Endothelial cell of umbilical vein (primary cell): Measurements from ENCODE around the gene AKTIP. TPM values are rescaled to one million over a fixed set of nuclear protein-coding genes. Genes with fewer than 3 reads are reported as not detected.

ENCODE experiments used
- BruUV-seq: library from RNA; stranded (reverse); fragments of 400-500 nt; replicated peaks from 2 replicates; lab custom pipeline; 2021; lab: Mats Ljungman, UMichigan
- CTCF ChIA-PET: fragments of 300-600, 350-600 bp; sonication (Branson Sonifier 250); formaldehyde crosslinking; loops from one replicate; lab custom pipeline; 2021; ENCODE audit warnings: antibody characterized with exemption, inconsistent platforms; lab: Charles Lee
- POLR2A ChIA-PET: fragments of 300-600, 350-600 bp; sonication (Branson Sonifier 250); formaldehyde crosslinking; loops from one replicate; lab custom pipeline; 2021; ENCODE audit warnings: antibody characterized with exemption, inconsistent platforms; lab: Charles Lee
- DNase-seq: peaks from one replicate; pipeline ENCODE4 v3.0.0-alpha.2; 2011; ENCODE audit warnings: low read depth, low spot score
- FAIRE-seq: peaks from 2 replicates; lab custom pipeline; 2011; peaks lifted over from hg19 to GRCh38; lab: Jason Lieb, UNC
- H2AFZ ChIP-seq: 2 replicates; pipeline ENCODE4 v1.6.0; 2012; ENCODE audit warnings: low read depth, low read length, control low read depth, inconsistent platforms
- H3K27ac ChIP-seq: 2 replicates; pipeline ENCODE4 v1.5.1; 2011; ENCODE audit warnings: low read depth, mild to moderate bottlenecking, control low read depth, low read length, moderate library complexity; ENCODE audit not compliant: insufficient read depth
- H3K27me3 ChIP-seq, 2 experiments: 2 replicates each; pipeline versions ENCODE4 v1.6.0 to v1.6.1; 2011; ENCODE audit warnings: low read length in 2 of 2, mixed read lengths in 1 of 2; ENCODE audit not compliant: control insufficient read depth in 2 of 2, insufficient read depth in 2 of 2
- H3K36me3 ChIP-seq, 2 experiments: 2 replicates in 1 of 2; 3 replicates in 1 of 2; pipeline ENCODE4 v1.5.1; 2011; ENCODE audit warnings: low read length in 2 of 2, mild to moderate bottlenecking in 1 of 2, moderate library complexity in 1 of 2; ENCODE audit not compliant: control insufficient read depth in 2 of 2, insufficient read depth in 2 of 2; ENCODE audit errors: extremely low read depth in 1 of 2
- H3K4me1 ChIP-seq: 3 replicates; pipeline ENCODE4 v1.5.1; 2011; ENCODE audit warnings: mild to moderate bottlenecking, low read length; ENCODE audit not compliant: control insufficient read depth, insufficient read depth; ENCODE audit errors: extremely low read depth
- H3K4me2 ChIP-seq: 2 replicates; pipeline ENCODE4 v1.6.1; 2011; ENCODE audit warnings: low read length, control low read depth, mixed read lengths; ENCODE audit not compliant: insufficient read depth
- H3K4me3 ChIP-seq, 3 experiments: fragments of 200-600 bp in 1 of 3; sonication (generic), shearing (Covaris generic) in 1 of 3; replicated peaks in 1 of 3; 2 replicates each; pipeline ENCODE4 v1.5.1; 2011 to 2016; ENCODE audit warnings: control low read depth in 3 of 3, low read length in 3 of 3, mild to moderate bottlenecking in 2 of 3, inconsistent platforms in 1 of 3, low read depth in 1 of 3, moderate library complexity in 1 of 3; ENCODE audit not compliant: insufficient read depth in 1 of 3
- H3K79me2 ChIP-seq: 2 replicates; pipeline ENCODE4 v1.6.0; 2012; ENCODE audit warnings: low read length, inconsistent platforms; ENCODE audit not compliant: control insufficient read depth, insufficient read depth
- H3K9ac ChIP-seq: replicated peaks from 2 replicates; pipeline ENCODE3; 2011; ENCODE audit warnings: low read length, control low read depth; ENCODE audit not compliant: insufficient read depth; ENCODE audit errors: extremely low read depth
- H3K9me1 ChIP-seq: replicated peaks from 3 replicates; pipeline ENCODE4 v1.6.0; 2011; ENCODE audit warnings: mild to moderate bottlenecking, low read length; ENCODE audit not compliant: control insufficient read depth, insufficient read depth; ENCODE audit errors: extremely low read depth
- H3K9me3 ChIP-seq: replicated peaks from 2 replicates; pipeline ENCODE4 v1.5.1; 2012; ENCODE audit warnings: low read length, inconsistent platforms; ENCODE audit not compliant: control insufficient read depth, insufficient read depth
- H4K20me1 ChIP-seq: replicated peaks from 2 replicates; pipeline ENCODE3; 2011; ENCODE audit warnings: mild to moderate bottlenecking, low read length; ENCODE audit not compliant: control insufficient read depth, insufficient read depth; ENCODE audit errors: extremely low read depth
- EZH2 ChIP-seq: IDR thresholded peaks from 2 replicates; pipeline ENCODE4 v1.6.1; 2012; ENCODE audit warnings: borderline replicate concordance, low read depth, mild to moderate bottlenecking, moderate library complexity, low read length, inconsistent platforms; ENCODE audit not compliant: severe bottlenecking
- FOS ChIP-seq: IDR thresholded peaks from 2 replicates; pipeline ENCODE4 v1.6.1; 2011; ENCODE audit warnings: mild to moderate bottlenecking, low read length, moderate library complexity, borderline replicate concordance; ENCODE audit not compliant: insufficient read depth
- GATA2 ChIP-seq: IDR thresholded peaks from 2 replicates; pipeline ENCODE4 v1.7.0; 2011; ENCODE audit warnings: low read depth, mild to moderate bottlenecking, moderate library complexity, mixed read lengths, low read length; ENCODE audit not compliant: insufficient read length, insufficient read depth
- JUN ChIP-seq: IDR thresholded peaks from 2 replicates; pipeline ENCODE4 v1.6.1; 2011; ENCODE audit warnings: borderline replicate concordance, low read depth; ENCODE audit not compliant: insufficient read length, insufficient read depth
- MYC ChIP-seq: IDR thresholded peaks from one replicate; pipeline ENCODE4 v1.6.1; 2011; ENCODE audit warnings: mild to moderate bottlenecking, low read depth, low read length
- POLR2A ChIP-seq: IDR thresholded peaks from 2 replicates; pipeline ENCODE4 v1.6.1; 2012; ENCODE audit warnings: low read depth, mild to moderate bottlenecking, control low read depth, low read length
- POLR2AphosphoS5 ChIP-seq: IDR thresholded peaks from 2 replicates; pipeline ENCODE4 v1.6.1; 2012; ENCODE audit warnings: low read depth, mild to moderate bottlenecking, control low read depth, low read length, moderate library complexity; ENCODE audit not compliant: insufficient read depth
- dilution Hi-C: fragments of 300-500 bp; cut with MboI; formaldehyde crosslinking; loops from one replicate; pipeline ENCODE4 v1.15.0; 2019; ENCODE audit warnings: low sequenced_read_pairs; ENCODE audit not compliant: extremely low pct_ligation_motif_present
- intact Hi-C: fragments of 100-400 bp; cut with micrococcal nuclease; formaldehyde crosslinking; loops from one replicate; pipeline ENCODE4 v1.10.0; 2022
- polyA plus RNA-seq, 4 experiments: library from polyadenylated mRNA; depleted of rRNA in 3 of 4; stranded (reverse) in 3 of 4; unstranded in 1 of 4; fragments of >200 nt; gene quantifications; 2 replicates each; pipeline versions ENCODE4 v1.2.1 to v1.2.3, GENCODE V29; 2011 to 2012; ENCODE audit warnings: missing spikeins in 1 of 4
- total RNA-seq: library from RNA; stranded (reverse); gene quantifications from 2 replicates; pipeline ENCODE4 v1.2.3, GENCODE V29; 2021
- TF ChIP-seq, protein P1 (sequence below): IDR thresholded peaks from 2 replicates; pipeline ENCODE4 v1.6.1; 2011; ENCODE audit not compliant: insufficient read depth, insufficient read length
- TF ChIP-seq, protein P2 (sequence below), 2 donors: IDR thresholded peaks; 1 replicate in 1 of 2; 2 replicates in 1 of 2; pipeline ENCODE4 v1.5.1; 2011; ENCODE audit warnings: low read length in 2 of 2, mild to moderate bottlenecking in 2 of 2, moderate library complexity in 2 of 2, control low read depth in 1 of 2, inconsistent platforms in 1 of 2, low read depth in 1 of 2; ENCODE audit not compliant: insufficient read depth in 1 of 2; ENCODE audit errors: extremely low read depth in 1 of 2

The AKTIP gene
- total and polyA plus RNA-seq, 2 donors (not counting 3 experiments of a cell fraction or from before 2014, with no cell fraction given): 25.1 to 32.7 TPM

DNA sequence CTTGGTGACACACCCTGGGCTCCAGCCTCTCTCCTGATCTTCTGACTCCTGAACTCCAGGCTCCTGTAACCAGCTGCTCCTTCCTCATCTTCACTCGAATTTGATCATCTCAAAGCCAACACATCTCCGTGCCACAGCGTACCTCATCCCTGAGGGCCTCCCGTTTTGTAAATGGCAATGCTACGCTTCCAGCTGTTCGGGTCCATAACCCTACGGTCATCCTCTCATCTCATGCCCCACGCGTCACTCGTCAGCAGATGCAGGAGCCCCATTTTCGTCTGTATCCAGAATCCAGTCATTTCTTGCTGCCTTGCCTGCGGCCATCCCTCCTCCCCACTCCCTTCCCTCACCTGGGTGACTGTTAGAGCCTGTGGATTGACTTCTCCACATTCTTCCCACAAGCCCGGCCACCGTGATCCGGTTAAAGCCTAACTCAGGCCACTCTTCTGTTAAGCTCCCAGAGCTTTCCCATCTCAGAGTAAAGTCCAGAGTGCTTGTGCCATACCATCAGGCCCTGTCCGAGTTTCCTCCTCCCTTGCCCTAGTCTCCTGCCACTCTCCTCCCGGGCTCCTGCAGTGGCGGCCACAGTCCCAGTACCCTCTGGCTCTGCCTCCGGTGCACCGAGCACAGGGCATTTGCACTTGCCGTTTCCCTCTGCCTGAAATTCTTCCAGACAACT lies 20.3 kb upstream of the AKTIP start:
- TF ChIP-seq MYC (no peak), POLR2A (no peak), GATA2 (no peak), EZH2 (no peak), JUN (no peak), FOS (no peak), POLR2AphosphoS5 (no peak)
- TF ChIP-seq, protein P1, sequence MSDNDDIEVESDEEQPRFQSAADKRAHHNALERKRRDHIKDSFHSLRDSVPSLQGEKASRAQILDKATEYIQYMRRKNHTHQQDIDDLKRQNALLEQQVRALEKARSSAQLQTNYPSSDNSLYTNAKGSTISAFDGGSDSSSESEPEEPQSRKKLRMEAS: no peak
- TF ChIP-seq, protein P2, sequence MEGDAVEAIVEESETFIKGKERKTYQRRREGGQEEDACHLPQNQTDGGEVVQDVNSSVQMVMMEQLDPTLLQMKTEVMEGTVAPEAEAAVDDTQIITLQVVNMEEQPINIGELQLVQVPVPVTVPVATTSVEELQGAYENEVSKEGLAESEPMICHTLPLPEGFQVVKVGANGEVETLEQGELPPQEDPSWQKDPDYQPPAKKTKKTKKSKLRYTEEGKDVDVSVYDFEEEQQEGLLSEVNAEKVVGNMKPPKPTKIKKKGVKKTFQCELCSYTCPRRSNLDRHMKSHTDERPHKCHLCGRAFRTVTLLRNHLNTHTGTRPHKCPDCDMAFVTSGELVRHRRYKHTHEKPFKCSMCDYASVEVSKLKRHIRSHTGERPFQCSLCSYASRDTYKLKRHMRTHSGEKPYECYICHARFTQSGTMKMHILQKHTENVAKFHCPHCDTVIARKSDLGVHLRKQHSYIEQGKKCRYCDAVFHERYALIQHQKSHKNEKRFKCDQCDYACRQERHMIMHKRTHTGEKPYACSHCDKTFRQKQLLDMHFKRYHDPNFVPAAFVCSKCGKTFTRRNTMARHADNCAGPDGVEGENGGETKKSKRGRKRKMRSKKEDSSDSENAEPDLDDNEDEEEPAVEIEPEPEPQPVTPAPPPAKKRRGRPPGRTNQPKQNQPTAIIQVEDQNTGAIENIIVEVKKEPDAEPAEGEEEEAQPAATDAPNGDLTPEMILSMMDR (IDR thresholded peaks at IDR 0.05; ENCODE audit: extremely low read depth in 1 of 2, insufficient read depth in 1 of 2, low read depth in 1 of 2, low read length in 2 of 2): no peak
- ChIA-PET CTCF (interaction anchor here (1.2 to 1.5 kb wide), 3 partner anchors 13 to 23 kb away, joined by 3 to 5 read pairs (median 3); no protein-coding TSS in a partner anchor), POLR2A (no interaction called here)
- DNase-seq (no peak), FAIRE-seq (no peak)
- H3K9ac ChIP-seq: no peak overlapping the region
- intact Hi-C loops: no loop called here
- no peak overlapping the region for H3K4me3 ChIP-seq
- no peaks in the 10 kb centered on the region for H3K36me3 ChIP-seq
- H3K79me2 ChIP-seq: no peaks in the 10 kb centered on the region
- peaks cover 12% of the 10 kb centered on the region for H3K4me1 ChIP-seq
- no TSS peak for BruUV-seq
- H2AFZ ChIP-seq: no peak overlapping the region
- H3K4me2 ChIP-seq: no peak overlapping the region
- no peaks in the 10 kb centered on the region for H3K27me3 ChIP-seq
- H3K9me3 ChIP-seq: no peaks in the 10 kb centered on the region
- H3K27ac ChIP-seq: no peak overlapping the region
- H3K9me1 ChIP-seq: no peaks in the 10 kb centered on the region
- no peaks in the 10 kb centered on the region for H4K20me1 ChIP-seq
- dilution Hi-C loops: no loop called here
